Islet precursor cell (in vitro differentiated cells): ENCODE results near the gene MPP4.
A peak's percentile ranks its signal among the peaks of the same experiment; 100 is the strongest.
"Not testable (repeated sequence)": the region's sequence is repeated elsewhere in the genome, so short reads cannot be mapped to it uniquely, and the experiment has no call there.

Experiments used
- DNase-seq: peaks from one replicate; pipeline ENCODE4 v3.0.0-alpha.2; 2018

MPP4 gene

GRCh38 chr2:201671205-201671604 is 27.2 kb downstream of the MPP4 start:
- not testable (repeated sequence) for DNase-seq

GRCh38 chr2:201669865-201670264 is 28.6 kb downstream of the MPP4 start:
- no peak for DNase-seq

- no peak for DNase-seq
Measured at GRCh38 chr2:201668402-201668910, 30.0 kb downstream of the MPP4 start.

- no peak for DNase-seq
Measured at GRCh38 chr2:201664334-201664733, 34.1 kb downstream of the MPP4 start.

- no peak for DNase-seq
Measured at GRCh38 chr2:201661366-201661765, 37.1 kb downstream of the MPP4 start.

- DNase-seq: no peak
Measured at GRCh38 chr2:201660293-201660895, 38.0 kb downstream of the MPP4 start.

GRCh38 chr2:201656740-201657139 is 41.7 kb downstream of the MPP4 start:
- DNase-seq: no peak

- no peak for DNase-seq
Measured at GRCh38 chr2:201656102-201656501, 42.3 kb downstream of the MPP4 start.

GRCh38 chr2:201654616-201655384 is 43.6 kb downstream of the MPP4 start:
- no peak for DNase-seq

GRCh38 chr2:201653221-201653620 is 45.2 kb downstream of the MPP4 start:
- DNase-seq: no peak

- no peak for DNase-seq
Measured at GRCh38 chr2:201649442-201649841, 49.0 kb downstream of the MPP4 start.

- DNase-seq: no peak
Measured at GRCh38 chr2:201647431-201647830, 51.0 kb downstream of the MPP4 start.

GRCh38 chr2:201644001-201644400 is 54.4 kb downstream of the MPP4 start:
- no peak for DNase-seq

GRCh38 chr2:201643216-201643890 is 55.1 kb downstream of the MPP4 start, which contains the start of gene TMEM237:
Gene TMEM237, minus strand, starts transcription at chr2:201643503. Its CDS starts 103 bp downstream, at chr2:201643400.
- DNase-seq: peak; percentile 79

- DNase-seq: peak; percentile 92
Measured at GRCh38 chr2:201642579-201643215, 55.7 kb downstream of the MPP4 start.

GRCh38 chr2:201642086-201642578 is 56.3 kb downstream of the MPP4 start:
- DNase-seq: no peak

- no peak for DNase-seq
Measured at GRCh38 chr2:201639205-201639604, 59.2 kb downstream of the MPP4 start.

GRCh38 chr2:201638326-201638725 is 60.1 kb downstream of the MPP4 start:
- no peak for DNase-seq

GRCh38 chr2:201633661-201634249 is 64.7 kb downstream of the MPP4 start:
- no peak for DNase-seq

- no peak for DNase-seq
Measured at GRCh38 chr2:201631041-201631440, 67.4 kb downstream of the MPP4 start.

- DNase-seq: no peak
Measured at GRCh38 chr2:201630577-201630976, 67.9 kb downstream of the MPP4 start.

- no peak for DNase-seq
Measured at GRCh38 chr2:201628545-201628944, 69.9 kb downstream of the MPP4 start.
